HG02943 (cell line): ENCODE results near the gene IDUA.
"Not testable (repeated sequence)": the region's sequence is repeated elsewhere in the genome, so short reads cannot be mapped to it uniquely, and the experiment has no call there.

ENCODE experiments used
- ATAC-seq: cut with Tn5 transposase; IDR thresholded peaks from one replicate; pipeline ENCODE4 v1.9.1; 2021; ENCODE audit warnings: mild to moderate bottlenecking, low read depth, moderate library complexity; ENCODE audit not compliant: unreplicated experiment

The IDUA gene

DNA sequence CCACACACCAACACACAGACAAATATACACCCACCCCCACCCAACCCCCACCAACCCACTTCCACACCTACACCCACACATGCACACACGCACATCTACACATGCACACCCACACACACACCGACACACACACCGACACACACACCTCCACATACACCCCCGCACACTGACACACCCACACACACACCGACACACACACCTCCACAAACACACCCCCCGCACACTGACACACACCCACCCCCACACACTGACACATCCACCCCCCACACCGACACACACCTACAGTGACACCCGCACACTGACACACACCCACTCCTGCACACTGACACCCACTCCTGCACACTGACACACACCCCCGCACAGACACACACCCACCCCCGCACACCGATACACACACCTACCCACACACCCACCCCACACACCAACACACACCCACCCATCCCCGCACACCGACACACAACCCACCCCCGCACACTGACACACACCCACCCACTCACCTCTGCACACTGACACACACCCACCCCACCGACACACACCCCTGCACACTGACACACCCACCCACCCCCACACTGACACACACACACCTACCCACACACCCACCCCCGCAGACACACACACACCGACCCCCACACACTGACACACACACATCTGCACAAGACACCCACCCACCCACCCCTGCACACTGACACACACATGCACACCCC is 55.7 kb downstream of the IDUA start:
- ATAC-seq: no peak

DNA sequence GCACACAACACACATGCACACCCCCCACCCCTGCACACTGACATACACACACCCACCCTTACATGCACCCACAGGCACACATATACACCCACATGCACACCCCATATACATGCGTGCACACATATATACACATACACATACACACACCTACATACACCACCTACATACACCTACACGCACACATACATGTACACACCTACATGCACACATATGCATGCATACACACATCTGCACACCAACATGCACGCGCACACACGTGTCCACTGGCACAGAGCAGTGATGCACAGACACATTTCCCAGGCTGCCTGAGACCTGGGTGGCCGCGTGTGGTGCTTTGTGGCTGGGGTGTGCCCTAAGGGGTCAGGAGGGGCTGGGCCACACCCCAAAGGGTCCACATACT is 56.3 kb downstream of the IDUA start:
- no peak for ATAC-seq

DNA sequence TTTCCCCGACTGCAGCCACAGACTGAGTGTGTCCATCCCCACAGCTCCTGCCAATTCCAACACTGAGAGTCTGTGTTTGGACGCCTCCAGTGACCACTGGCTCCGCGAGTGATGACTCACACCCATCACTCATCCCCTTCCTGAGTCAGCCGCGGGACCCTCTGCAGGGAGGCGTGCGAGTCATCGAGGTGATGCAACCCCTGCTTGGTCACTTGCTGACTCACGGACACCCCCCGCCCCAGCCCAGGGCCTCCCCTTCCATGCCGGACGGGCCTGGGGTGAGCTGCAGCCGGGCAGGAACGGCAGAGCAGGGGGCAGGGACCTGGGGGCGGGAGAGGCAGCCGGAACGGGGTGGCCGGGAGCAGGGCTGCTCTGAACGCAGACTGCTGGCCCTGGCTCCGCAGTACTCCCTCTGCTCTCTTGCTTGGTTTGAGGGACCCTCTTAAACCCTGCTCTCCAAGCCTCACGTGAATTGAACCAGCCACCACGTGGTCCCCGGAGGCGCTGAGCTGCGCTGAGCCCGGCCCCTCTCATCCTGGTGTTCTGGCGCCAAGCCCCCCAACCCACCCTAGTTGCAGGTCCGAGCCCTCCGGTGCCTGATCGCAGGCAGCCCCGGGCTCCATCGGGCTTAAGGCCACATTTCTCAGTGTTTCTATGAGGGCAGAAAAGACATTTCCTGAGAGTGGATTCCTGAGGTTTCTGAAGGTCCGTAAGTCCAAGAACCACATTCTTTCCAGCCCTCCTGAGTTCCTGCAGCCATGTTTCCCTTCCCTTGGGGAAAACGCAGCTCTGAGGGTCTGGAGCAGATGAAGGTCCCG is 57.0 kb downstream of the IDUA start:
- no peak for ATAC-seq

DNA sequence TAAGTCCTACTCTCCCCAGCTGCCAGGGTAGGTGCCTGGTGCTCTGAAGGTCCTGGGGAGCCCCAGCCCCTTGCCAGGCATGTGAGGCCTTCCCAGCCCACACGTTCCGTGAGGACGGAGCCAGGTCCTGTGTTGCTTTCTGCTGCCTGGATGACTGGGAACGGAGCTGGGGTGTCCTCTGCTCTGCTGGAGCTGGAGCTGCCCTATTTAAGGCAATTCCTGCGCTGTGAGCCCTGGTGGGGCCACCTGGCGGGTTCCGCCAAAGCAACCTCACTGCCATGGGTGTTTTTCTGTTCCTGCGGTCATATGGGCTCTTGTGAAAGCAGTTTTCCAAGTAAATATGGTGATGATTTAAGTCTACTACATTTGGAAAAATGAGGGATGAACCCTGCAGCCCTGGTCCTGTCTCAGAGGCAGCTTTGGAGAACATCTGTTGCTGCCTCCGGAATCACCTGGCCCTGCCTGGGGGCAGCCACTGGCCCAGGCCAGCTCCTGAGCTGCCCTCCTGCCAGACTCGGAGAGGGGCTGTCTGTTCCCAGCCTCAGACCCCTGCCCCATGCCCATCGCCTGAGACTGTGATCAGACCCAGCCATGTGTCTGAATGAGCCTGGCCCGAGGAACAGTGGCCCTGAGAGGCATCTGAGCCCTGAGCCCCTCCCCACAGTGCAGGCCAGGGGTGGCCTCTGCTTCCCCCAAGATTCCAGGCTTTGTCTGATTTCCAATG is 57.8 kb downstream of the IDUA start:
- no peak for ATAC-seq

DNA sequence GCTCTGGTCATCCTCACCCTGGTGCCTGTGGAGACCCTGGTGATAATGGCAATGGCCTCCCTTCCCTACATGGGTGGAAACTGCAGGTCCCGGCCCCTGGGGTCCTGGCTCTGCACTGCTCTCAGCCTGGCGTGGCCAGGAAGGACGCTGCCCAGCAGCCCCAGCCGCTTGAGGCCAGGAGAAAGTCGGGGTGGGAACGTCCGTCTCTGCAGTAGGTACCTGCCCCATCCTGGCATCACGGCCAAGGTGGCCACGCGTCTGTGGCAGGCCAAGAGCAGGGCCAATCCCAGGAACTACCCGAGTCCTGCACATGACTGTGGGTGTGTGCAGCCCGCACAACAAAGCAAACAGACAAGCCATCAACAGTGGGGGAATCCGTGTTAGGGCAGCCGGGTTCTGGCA is 58.4 kb downstream of the IDUA start:
- no peak for ATAC-seq

DNA sequence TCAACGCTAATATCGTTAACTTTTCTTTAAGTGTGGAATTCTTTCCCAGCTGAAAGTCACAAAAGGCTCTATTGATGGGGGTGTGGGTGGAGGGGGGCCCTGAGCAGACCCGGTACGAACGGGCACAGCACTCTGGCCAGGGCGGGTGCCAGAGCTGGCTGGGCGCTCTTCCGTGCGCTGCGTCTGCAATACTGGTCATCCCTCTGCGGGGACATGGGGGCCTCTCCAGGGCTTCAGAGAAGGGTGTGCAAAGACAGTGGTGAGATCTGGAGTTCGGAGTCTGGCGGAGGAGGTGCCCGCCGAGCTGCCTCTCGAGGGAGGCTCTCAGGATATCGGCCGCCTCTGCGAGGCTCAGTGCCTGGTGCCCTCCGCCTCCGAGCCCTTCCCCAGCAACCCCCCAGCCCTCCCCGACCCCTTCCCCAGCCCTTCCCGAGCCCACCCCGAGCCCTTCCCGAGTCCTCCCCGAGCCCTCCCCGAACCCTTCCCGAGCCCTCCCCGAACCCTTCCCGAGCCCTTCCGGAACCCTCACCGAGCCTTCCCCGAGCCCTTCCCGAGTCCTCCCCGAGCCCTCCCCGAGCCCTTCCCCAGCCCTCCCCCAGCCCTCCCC is 58.9 kb downstream of the IDUA start:
- no peak for ATAC-seq

DNA sequence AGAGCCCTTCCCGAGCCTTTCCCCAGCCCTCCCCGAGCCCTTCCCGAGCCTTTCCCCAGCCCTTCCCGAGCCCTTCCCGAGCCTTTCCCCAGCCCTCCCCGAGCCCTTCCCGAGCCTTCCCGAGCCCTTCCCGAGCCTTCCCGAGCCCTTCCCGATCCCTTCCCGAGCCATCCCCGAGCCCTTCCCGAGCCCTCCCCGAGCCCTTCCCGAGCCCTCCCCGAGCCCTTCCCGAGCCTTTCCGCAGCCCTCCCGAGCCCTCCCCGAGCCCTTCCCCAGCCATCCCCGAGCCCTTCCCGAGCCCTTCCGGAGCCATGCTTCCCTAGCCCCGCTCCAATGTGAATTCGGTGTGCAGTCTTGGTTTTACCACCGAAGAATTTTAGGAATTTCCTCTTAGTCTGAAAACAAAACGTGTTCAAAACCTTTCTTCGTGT is 59.8 kb downstream of the IDUA start:
- ATAC-seq: not testable (repeated sequence)

DNA sequence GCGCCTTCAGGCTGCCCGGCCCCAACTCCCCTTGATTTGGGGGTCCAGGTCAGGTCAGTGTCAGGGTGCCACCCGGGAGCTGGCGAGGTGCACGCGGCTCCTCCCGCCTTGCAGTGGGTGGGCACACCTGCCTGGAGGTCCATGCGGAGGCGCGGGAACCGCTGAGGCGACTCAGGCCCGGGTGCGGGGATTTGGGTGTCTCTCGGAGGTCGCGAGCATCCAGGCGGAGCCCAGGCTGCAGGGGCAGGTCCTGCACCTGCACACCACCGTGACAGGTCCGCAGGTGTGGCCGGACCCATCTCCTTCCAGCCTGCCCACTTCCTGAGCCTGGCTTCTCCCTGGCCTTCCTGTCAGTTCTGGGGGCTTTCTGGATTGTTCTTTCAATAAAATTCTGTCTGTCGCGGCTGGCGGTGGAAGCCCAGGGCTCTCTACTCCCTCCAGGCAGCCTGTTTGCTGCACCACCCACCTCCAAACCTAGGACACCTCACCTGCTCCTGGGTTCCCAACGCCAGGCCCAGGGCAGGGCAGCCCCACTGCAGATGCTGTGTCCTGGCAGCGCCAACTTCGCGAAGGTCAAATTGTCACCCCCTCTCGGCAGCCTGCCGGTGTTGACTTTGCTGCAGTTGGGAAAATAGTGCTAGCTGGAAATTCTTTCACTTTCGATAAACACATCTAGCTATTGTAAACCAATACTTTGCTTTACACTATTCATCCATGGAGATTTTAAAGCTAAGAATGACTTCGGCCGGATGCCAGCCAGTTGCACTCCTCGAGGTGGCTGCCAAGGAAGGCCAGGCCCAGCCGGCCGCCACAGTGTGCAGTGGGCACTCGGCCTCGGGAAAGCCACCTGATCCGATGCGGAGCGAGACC is 60.5 kb downstream of the IDUA start:
- ATAC-seq: no peak

DNA sequence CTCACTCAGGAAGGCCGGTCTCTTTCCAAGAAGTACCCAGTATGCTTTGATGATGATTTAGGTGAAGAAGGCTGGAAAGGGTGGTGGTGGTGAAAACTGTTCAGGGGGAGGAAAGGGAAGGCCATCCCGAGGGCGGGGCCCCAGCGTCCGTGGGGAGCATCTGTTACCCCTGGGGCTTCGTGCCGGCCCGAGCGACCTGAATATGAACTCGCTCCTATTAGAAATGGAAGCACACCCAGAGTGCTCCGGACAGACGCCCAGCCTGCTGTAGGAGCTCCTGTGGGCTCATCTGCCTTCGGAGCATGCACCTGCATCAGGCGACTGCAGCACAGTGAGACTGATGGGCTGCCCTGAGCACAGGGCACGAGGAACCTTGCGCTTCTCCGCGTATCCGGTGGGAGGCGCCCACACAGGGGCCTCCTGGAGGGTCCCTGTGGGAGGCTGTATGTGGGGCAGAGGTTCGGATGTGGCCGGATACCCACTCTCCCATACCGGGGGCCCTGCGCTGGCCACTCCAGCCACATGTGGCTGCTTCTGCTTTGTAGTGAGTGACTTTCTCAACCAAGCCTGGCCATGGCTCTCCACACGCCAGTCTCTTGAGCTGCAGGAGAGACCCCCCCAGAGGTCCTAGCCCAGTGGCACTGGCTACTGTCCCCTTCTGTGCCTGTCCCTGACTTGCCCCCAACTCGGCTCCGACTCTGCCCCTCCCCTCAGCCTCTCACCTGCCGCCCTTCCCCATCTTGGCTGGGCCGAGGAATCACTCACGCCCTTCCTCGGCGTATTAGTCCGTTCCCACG is 61.3 kb downstream of the IDUA start:
- no peak for ATAC-seq

DNA sequence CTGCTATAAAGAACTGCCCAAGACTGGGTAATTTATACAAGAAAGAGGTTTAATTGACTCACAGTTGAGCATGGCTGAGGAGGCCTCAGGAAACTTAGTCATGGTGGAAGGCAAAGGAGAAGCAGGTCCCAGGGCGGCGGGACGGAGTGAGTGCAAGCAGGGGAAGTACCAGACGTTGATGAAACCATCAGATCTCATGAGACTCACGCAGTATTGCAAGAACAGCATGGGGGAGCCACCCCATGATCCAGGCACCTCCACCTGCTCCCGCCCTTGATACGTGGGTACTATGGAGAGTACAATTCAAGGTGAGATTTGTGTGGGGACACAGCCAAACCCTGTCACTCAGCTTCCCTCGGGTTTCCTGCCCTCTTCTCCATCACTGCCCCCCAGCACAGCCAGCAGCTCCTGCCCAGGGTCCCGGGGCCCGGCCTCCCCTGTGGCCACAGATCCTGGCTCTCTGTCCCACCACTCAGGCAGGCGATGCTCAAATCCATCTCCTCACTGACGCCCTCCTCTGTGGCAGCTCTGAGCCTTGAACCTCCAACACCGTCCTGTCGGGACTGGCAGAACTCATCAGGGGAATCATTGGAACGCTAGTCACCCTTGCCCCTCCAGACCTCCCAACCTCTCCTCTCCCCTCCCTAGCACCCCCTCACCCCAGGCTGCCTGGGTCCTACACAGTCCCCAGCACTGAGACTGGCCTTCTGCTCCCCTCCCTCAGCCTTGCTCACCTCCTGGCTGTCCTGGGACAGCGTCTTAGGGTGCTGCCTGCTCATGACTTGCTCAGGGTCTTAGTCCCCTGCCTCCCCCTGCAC is 62.1 kb downstream of the IDUA start:
- ATAC-seq: no peak

DNA sequence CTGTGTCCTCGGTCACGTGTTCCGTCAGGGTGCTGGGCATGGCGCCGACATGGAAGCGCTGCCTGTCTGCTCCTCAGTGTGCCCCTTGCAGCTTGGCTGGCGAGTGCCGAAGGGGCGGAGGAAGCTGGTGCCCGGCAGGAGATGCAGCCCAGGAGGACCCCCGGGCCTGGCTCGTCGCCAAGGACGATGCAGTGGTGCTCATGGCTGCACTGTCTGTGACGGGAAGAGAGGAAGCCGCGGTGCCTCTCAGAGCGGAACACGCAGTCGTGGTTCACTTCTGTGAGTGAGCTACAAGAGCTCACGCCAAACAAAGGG is 62.7 kb downstream of the IDUA start:
- ATAC-seq: no peak

DNA sequence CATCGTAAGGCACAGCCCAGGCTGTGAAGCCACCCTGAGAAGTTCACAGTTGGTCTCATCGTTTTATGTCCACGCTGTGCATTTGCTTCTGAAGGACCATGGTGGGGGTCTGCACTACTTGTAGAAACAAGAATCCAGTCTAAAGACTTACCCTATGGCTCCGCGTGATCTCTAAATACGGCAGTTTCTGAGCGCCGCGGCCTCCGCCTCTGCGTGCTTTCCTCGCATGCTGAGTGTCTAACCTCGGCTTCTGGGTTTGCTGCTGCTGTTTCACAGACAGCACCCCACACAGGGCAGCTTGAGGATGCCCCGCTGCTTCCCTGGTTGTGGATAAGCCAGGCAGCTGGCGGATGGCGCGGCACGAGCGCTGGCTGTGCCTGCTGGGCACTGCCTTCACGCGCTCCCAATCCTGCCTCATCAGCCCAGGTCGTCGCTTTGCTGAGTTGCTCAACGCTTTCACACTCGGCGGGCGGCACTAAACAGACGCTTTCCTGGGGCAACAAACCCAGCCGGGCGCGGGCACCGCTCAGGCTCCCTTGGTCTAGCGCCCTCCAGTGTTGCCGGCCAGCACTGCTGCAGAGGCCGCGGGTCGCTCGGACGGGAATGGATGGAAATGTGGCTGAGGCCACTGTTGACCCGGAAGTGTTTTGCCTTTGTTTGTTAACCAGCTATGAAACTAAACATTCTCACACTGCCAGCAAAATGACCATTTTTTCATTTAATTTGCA is 63.8 kb downstream of the IDUA start:
- ATAC-seq: no peak

DNA sequence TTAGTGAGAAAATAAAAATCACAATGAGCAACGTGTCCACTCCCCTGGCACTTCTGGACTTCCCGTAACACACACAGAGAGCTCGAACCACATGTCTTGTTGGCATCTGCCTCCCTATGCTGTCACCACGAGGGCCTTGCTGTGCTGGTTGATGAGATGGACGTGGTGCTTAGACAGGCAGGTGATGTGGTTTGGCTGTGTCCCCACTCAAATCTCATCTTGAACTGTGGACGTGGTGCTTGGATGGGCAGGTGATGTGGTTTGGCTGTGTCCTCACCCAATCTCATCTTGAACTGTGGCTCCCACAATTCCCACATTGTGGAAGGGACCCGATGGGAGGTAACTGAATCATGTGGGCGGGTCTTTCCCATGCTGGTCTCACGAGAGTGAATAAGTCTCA is 64.6 kb downstream of the IDUA start:
- ATAC-seq: no peak

DNA sequence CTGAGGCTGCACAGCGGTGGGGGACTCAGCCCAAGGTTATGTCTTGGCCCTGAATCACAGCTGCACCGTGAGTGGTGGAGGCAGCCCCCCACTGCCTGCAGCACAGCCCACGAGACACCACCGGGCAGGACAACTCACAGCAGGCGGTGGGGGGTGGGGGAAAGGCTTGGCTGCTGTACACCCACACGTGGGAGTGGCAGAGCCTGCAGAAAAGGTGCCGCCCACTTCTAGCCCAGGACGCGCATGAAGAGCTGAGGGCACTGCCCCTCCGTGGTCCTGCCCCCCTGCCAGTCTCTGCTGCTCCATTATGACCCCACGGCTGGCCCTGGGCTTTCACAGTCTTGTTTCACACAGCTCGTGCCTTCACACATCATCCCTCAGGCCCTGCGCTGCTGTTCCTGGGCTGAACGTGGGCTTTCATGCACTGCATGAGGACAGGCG is 65.4 kb downstream of the IDUA start:
- no peak for ATAC-seq

DNA sequence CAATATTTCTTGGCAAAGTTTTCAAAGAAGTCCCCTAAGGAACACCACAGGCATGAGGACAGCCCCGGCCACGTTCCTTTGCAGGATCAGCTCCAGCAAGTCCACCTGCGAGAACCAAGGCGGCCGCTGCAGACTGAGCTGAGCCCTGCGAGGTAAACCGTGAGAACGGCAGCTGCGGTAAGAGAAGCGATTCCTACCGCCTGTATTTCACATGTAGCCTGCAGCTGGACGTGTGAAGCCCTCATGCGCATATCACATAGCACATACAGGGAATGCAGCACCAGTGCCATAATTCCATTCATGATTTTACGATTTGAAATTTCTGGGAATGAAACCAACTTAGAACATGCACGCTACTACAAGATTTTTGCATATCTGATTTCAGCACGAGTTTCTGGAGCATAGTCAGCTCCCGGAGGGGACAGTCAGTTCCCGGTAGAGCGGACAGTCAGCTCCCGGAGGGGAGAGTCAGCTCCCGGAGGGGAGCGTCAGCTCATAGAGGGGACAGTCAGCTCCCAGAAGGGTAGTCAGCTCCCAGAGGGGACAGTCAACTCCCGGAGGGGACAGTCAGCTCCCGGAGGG is 66.3 kb downstream of the IDUA start:
- no peak for ATAC-seq

DNA sequence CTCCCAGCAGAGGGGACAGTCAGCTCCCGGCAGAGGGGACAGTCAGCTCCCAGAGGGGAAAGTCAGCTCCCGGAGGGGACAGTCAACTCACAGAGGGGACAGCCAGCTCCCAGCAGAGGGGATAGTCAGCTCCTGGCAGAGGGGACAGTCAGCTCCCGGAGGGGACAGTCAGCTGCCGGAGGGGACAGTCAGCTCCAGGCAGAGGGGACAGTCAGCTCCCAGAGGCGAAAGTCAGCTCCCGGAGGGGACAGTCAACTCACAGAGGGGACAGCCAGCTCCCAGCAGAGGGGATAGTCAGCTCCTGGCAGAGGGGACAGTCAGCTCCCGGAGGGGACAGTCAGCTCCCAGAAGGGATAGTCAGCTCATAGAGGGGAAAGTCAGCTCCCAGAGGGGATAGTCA is 67.0 kb downstream of the IDUA start:
- ATAC-seq: not testable (repeated sequence)
